ENCODE data around the gene SV2A.

- TF ChIP-seq RARB (CRISPR knock-in tag; IDR thresholded peaks at IDR 0.05): no peak
- TF ChIP-seq ZFP30 (CRISPR knock-in tag; IDR thresholded peaks at IDR 0.05): no peak
- no peak for TF ChIP-seq ARNTL (CRISPR knock-in tag; IDR thresholded peaks at IDR 0.05; ENCODE audit: borderline replicate concordance, low read depth)
- TF ChIP-seq ISL1 (CRISPR knock-in tag; IDR thresholded peaks at IDR 0.05): no peak
- TF ChIP-seq CSRNP3 (CRISPR knock-in tag; IDR thresholded peaks at IDR 0.05): no peak
- no peak for TF ChIP-seq GLIS3 (CRISPR knock-in tag; IDR thresholded peaks at IDR 0.05)
- TF ChIP-seq PATZ1 (CRISPR knock-in tag; IDR thresholded peaks at IDR 0.05; ENCODE audit: borderline replicate concordance): no peak
- TF ChIP-seq ZC3H10 (CRISPR knock-in tag; IDR thresholded peaks at IDR 0.05): no peak
- TF ChIP-seq PPARA (CRISPR knock-in tag; IDR thresholded peaks at IDR 0.05; ENCODE audit: borderline replicate concordance): no peak
- TF ChIP-seq OSR1 (CRISPR knock-in tag; IDR thresholded peaks at IDR 0.05): no peak
- TF ChIP-seq POU6F1 (CRISPR knock-in tag; IDR thresholded peaks at IDR 0.05; ENCODE audit: borderline replicate concordance, low read depth): no peak
- no peak for TF ChIP-seq ZNF70 (CRISPR knock-in tag; IDR thresholded peaks at IDR 0.05)
- TF ChIP-seq ESRRG (CRISPR knock-in tag; IDR thresholded peaks at IDR 0.05): no peak
Observed at GRCh38 chr1:149962039-149962647, 44.5 kb upstream of the SV2A start.
